Measurements from ENCODE around the gene HPCAL1. TPM values are rescaled to one million over a fixed set of nuclear protein-coding genes. Genes with fewer than 3 reads are reported as not detected.
A peak's percentile ranks its signal among the peaks of the same experiment; 100 is the strongest.

The HPCAL1 gene
- total RNA-seq, 1 donor from 2014 or later, result 3.7 TPM

DNA sequence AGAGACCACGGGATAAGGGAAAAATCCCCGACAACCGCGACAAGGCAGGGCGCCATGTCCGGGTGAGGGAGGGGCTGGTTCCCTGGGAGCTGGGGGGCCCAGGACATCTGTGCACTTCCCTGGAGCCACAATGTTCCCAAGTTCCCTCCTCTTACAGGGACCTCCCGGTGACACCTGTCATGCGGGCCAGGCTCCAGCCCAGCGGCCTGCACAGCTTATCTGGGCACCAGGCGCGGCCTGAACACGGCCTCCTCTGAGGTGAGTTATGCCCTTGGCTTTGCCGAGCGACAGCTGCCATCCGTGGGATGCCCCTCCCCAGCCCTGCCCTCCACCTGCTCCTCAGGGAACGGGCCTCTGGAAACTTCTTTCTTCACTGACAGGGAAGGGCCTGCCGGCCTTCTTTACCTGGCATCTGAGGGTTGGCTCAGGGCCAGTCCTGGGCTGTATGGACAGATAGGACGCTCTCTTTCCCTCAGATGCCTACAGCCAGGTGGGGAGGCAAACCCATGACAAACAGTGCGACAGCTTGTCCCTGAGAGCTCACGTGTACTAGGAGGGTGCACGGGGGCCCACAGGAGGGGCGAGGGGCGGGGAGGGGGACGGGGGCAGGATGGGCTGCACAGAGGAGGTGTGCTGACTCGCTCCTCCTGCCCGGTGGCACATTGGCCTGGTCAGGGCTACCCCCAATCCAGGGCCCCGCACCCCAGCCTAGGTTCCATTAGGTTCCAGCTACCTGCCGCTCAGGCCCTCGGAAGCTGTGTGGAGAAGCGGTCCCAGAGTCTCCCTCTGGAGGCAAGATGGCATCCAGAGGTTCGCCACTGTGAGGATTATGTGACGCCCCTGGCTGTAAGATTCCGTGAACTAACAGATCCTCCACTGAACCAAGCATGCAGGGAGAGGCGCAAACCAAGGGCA is 34.9 kb upstream of the HPCAL1 start:
- DNase-seq (ENCODE audit: low spot score), result peak; percentile 35
- H3K4me3 Mint-ChIP-seq, result no peak overlapping the region
- Histone ChIP-seq H4K20me1 (ENCODE audit: low read depth) (no peaks in the 10 kb centered on the region), H3K27ac (no peak overlapping the region), H3K36me3 (no peaks in the 10 kb centered on the region), H3K4me2 (no peak overlapping the region), H3K4me3 (no peak overlapping the region), H3K27me3 (no peaks in the 10 kb centered on the region), H3K9me3 (ENCODE audit: low read depth) (no peaks in the 10 kb centered on the region), H3F3A (ENCODE audit: low read depth) (no peaks in the 10 kb centered on the region), H3K79me2 (ENCODE audit: low read depth) (no peaks in the 10 kb centered on the region), H2AFZ (replicated peaks) (no peak overlapping the region), H3K9ac (no peak overlapping the region), H3K4me1 (no peaks in the 10 kb centered on the region)
- H3K4me1 Mint-ChIP-seq, result peaks cover 8% of the 10 kb centered on the region
- TF ChIP-seq EZH2 (IDR thresholded peaks at IDR 0.05) (no peak), EZH2phosphoT487 (IDR thresholded peaks at IDR 0.05) (no peak)
- TF ChIP-seq, protein P1, sequence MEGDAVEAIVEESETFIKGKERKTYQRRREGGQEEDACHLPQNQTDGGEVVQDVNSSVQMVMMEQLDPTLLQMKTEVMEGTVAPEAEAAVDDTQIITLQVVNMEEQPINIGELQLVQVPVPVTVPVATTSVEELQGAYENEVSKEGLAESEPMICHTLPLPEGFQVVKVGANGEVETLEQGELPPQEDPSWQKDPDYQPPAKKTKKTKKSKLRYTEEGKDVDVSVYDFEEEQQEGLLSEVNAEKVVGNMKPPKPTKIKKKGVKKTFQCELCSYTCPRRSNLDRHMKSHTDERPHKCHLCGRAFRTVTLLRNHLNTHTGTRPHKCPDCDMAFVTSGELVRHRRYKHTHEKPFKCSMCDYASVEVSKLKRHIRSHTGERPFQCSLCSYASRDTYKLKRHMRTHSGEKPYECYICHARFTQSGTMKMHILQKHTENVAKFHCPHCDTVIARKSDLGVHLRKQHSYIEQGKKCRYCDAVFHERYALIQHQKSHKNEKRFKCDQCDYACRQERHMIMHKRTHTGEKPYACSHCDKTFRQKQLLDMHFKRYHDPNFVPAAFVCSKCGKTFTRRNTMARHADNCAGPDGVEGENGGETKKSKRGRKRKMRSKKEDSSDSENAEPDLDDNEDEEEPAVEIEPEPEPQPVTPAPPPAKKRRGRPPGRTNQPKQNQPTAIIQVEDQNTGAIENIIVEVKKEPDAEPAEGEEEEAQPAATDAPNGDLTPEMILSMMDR (IDR thresholded peaks at IDR 0.05), result peak; percentile 26
- H3K27ac Mint-ChIP-seq, result no peak overlapping the region
- no peaks in the 10 kb centered on the region for H3K36me3 Mint-ChIP-seq
- H3K27me3 Mint-ChIP-seq (ENCODE audit: insufficient read depth, low read depth), result peaks cover 16% of the 10 kb centered on the region
- peaks cover 2% of the 10 kb centered on the region for H3K9me3 Mint-ChIP-seq

- Mint-ChIP-seq H3K27ac (no peak overlapping the region), H3K36me3 (no peaks in the 10 kb centered on the region), H3K4me3 (peak overlapping the region; percentile 41), H3K27me3 (ENCODE audit: insufficient read depth, low read depth) (peaks cover 23% of the 10 kb centered on the region), H3K4me1 (peaks cover 8% of the 10 kb centered on the region), H3K9me3 (peaks cover 2% of the 10 kb centered on the region)
- H3K79me2 ChIP-seq (ENCODE audit: low read depth), result no peaks in the 10 kb centered on the region
- no peaks in the 10 kb centered on the region for H3K36me3 ChIP-seq
- no peak overlapping the region for H3K4me3 ChIP-seq
- no peaks in the 10 kb centered on the region for H3K9me3 ChIP-seq (ENCODE audit: low read depth)
- H3K4me2 ChIP-seq, result no peak overlapping the region
- no peak overlapping the region for H2AFZ ChIP-seq (replicated peaks)
- TF ChIP-seq, protein P1 (IDR thresholded peaks at IDR 0.05), result no peak
- TF ChIP-seq EZH2phosphoT487 (IDR thresholded peaks at IDR 0.05) (no peak), EZH2 (IDR thresholded peaks at IDR 0.05) (no peak)
- H3K27me3 ChIP-seq, result no peaks in the 10 kb centered on the region
- DNase-seq (ENCODE audit: low spot score), result no peak
- no peaks in the 10 kb centered on the region for H4K20me1 ChIP-seq (ENCODE audit: low read depth)
- no peaks in the 10 kb centered on the region for H3K4me1 ChIP-seq
- no peak overlapping the region for H3K9ac ChIP-seq
- no peaks in the 10 kb centered on the region for H3F3A ChIP-seq (ENCODE audit: low read depth)
- H3K27ac ChIP-seq, result no peak overlapping the region
These were observed 33.4 kb upstream of the HPCAL1 start for GRCh38 chr2:10269291-10269690.

GRCh38 chr2:10269711-10270610 is 32.7 kb upstream of the HPCAL1 start:
- Mint-ChIP-seq H3K27me3 (ENCODE audit: insufficient read depth, low read depth) (peaks cover 24% of the 10 kb centered on the region), H3K4me3 (no peak overlapping the region)
- no peak overlapping the region for H2AFZ ChIP-seq (replicated peaks)

More at GRCh38 chr2:10269711-10270610, 32.7 kb upstream of the HPCAL1 start:
- Mint-ChIP-seq H3K27ac (no peak overlapping the region), H3K36me3 (no peaks in the 10 kb centered on the region), H3K9me3 (peaks cover 2% of the 10 kb centered on the region), H3K4me1 (peaks cover 6% of the 10 kb centered on the region)
- H3F3A ChIP-seq (ENCODE audit: low read depth), result no peaks in the 10 kb centered on the region
- H3K4me3 ChIP-seq, result no peak overlapping the region
- DNase-seq (ENCODE audit: low spot score), result no peak
- no peaks in the 10 kb centered on the region for H4K20me1 ChIP-seq (ENCODE audit: low read depth)
- TF ChIP-seq EZH2 (IDR thresholded peaks at IDR 0.05) (no peak), EZH2phosphoT487 (IDR thresholded peaks at IDR 0.05) (no peak)
- TF ChIP-seq, protein P1 (IDR thresholded peaks at IDR 0.05), result no peak
- H3K27me3 ChIP-seq, result no peaks in the 10 kb centered on the region
- no peak overlapping the region for H3K27ac ChIP-seq
- H3K9me3 ChIP-seq (ENCODE audit: low read depth), result no peaks in the 10 kb centered on the region
- no peaks in the 10 kb centered on the region for H3K79me2 ChIP-seq (ENCODE audit: low read depth)
- H3K4me1 ChIP-seq, result no peaks in the 10 kb centered on the region
- no peak overlapping the region for H3K4me2 ChIP-seq
- H3K9ac ChIP-seq, result no peak overlapping the region
- H3K36me3 ChIP-seq, result no peaks in the 10 kb centered on the region

Data from neural progenitor cell (in vitro differentiated cells).